Thyroid gland (tissue), 4 donors: ENCODE results near the gene TMEM120A. TPM values are rescaled to one million over a fixed set of nuclear protein-coding genes. Genes with fewer than 3 reads are reported as not detected.

Experiments
- small RNA-seq: library from RNA; depleted of rRNA; stranded (forward); fragments of <200 nt; gene quantifications from one replicate; pipeline ENCODE3, GENCODE V24; 2016
- total RNA-seq, 4 donors: library from RNA; depleted of rRNA; stranded (reverse); fragments of >200 nt; gene quantifications; one replicate each; pipeline ENCODE4 v1.2.3, GENCODE V29; 2016

The TMEM120A gene
- total RNA-seq, 4 donors from 2014 or later = 25.4 to 38.2 (median 34.9) TPM

Small RNA genes lying within 50 kb of the gene (small RNA-seq; reads per million reads assigned to genes)
- gene SNORA14A = 42.1 reads per million, percentile 95 among the genes with 10 or more reads in this experiment

Other genes starting within 250 kb of the TMEM120A start
- not detected for gene CCL26, start 222.4 kb downstream of the TMEM120A start, total RNA-seq
- gene CCL24, start 180.8 kb downstream of the TMEM120A start, total RNA-seq = not detected
- gene RHBDD2, start 115.6 kb downstream of the TMEM120A start, total RNA-seq = 100 to 1,000 TPM in 3 of 4 donors, 10 to 100 TPM in 1; 68.9 to 170 (median 129) TPM
- gene POR, start 79.4 kb downstream of the TMEM120A start, total RNA-seq = 100 to 1,000 TPM; 141 to 341 (median 285) TPM
- gene STYXL1, start 53.4 kb upstream of the TMEM120A start, total RNA-seq = 10 to 100 TPM; 14.5 to 53.7 (median 29.1) TPM
- gene MDH2, start 53.5 kb upstream of the TMEM120A start, total RNA-seq = 100 to 1,000 TPM in 2 of 4 donors, 10 to 100 TPM in 2; 70.8 to 119 (median 95.2) TPM
- gene SRRM3, start 207.3 kb upstream of the TMEM120A start, total RNA-seq = 1 to 10 TPM in 3 of 4 donors, under 1 TPM in 1; 0.50 to 6.4 (median 2.0) TPM